ENCODE data around the gene TOP3A. TPM values are rescaled to one million over a fixed set of nuclear protein-coding genes. Genes with fewer than 3 reads are reported as not detected.
A peak's percentile ranks its signal among the peaks of the same experiment; 100 is the strongest.

Gene TOP3A
- total and polyA plus RNA-seq, 12 donors: 17.8 to 59.6 (median 30.0) TPM

DNA sequence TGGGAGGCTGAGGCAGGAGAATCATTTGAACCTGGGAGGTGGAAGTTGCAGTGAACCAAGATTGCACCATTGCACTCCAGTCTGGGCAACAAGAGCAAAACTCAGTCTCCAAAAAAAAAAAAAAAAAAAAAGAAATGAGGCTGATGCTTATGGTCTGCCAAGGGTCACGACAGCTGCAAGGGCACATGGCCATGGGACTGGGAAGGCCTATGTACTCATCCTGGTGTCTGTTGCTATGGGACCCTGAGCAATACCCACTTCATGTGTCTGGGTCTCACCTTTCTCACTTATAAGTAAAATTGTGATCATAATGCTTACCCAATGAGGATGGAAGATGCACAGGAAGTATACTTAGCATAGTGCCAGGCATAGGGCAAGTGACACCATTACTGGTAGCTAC lies 37.7 kb downstream of the TOP3A start:
- no peaks in the 10 kb centered on the region for H3K9me3 ChIP-seq (replicated peaks in 1 of 3)
- no peaks in the 10 kb centered on the region for H3K27me3 ChIP-seq
- no peaks in the 10 kb centered on the region for H3K4me1 ChIP-seq (replicated peaks in 1 of 2)
- intact Hi-C loops (cut with DNase I): no loop called here
- WGBS, 4 donors: 75 to 93% (median 76%) methylated on average over 1 of the region's 1 CpG
- TF ChIP-seq, protein P1, sequence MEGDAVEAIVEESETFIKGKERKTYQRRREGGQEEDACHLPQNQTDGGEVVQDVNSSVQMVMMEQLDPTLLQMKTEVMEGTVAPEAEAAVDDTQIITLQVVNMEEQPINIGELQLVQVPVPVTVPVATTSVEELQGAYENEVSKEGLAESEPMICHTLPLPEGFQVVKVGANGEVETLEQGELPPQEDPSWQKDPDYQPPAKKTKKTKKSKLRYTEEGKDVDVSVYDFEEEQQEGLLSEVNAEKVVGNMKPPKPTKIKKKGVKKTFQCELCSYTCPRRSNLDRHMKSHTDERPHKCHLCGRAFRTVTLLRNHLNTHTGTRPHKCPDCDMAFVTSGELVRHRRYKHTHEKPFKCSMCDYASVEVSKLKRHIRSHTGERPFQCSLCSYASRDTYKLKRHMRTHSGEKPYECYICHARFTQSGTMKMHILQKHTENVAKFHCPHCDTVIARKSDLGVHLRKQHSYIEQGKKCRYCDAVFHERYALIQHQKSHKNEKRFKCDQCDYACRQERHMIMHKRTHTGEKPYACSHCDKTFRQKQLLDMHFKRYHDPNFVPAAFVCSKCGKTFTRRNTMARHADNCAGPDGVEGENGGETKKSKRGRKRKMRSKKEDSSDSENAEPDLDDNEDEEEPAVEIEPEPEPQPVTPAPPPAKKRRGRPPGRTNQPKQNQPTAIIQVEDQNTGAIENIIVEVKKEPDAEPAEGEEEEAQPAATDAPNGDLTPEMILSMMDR (IDR thresholded peaks at IDR 0.05): no peak
- no peak for TF ChIP-seq POLR2A (IDR thresholded peaks at IDR 0.05)
- H3K36me3 ChIP-seq (replicated peaks in 1 of 2): peaks cover 0 to 67% of the 10 kb centered on the region in 2 donors
- DNase-seq: no peak
- H3K4me3 ChIP-seq: no peak overlapping the region
- no peak overlapping the region for H3K27ac ChIP-seq

DNA sequence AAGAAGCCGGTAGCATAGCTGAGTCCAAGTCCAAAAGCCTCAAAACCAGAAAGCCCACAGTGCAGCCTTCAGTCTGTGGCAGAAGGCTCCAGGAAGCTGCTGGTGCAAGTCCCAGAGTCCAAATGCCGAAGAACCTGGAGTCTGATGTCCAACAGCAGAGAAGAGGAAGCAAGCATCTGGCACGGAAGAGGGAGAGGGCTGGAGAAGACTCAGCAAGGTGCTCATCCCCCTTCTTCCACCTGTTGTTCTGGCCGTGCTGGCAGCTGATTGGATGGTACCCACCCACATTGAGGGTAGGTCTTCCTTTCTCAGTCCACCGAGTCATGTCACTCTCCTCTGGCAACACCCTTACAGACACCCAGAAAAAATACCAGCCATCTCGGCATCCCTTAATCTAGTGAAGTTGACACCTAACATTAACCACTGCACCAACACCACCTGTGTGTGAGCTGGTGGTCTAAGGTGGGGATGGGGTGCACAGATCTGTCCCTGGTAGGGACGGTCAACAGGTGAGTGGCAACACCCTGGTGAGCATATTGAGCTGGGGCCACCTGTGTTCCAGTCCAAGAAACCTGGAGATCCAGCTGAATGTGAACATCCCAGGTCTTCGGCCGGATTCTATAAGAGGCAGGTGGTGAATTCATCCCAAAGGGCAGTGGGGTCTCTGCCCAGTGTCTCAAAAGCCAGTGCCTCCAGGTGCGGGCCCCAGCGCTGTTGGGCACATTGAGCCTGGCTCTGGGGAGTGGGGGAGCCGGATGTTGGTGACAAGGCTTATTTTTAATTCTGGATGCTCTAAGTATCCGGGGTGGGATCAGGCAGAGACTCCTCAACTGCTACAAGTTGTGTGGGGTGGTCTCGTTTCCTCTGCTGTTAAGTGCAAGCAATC lies 44.5 kb downstream of the TOP3A start:
- 86 to 90% (median 88%) methylated on average over 8 to 14 of the region's 14 CpGs for WGBS, 4 donors
- no peaks in the 10 kb centered on the region for H3K27me3 ChIP-seq
- TF ChIP-seq, protein P1 (IDR thresholded peaks at IDR 0.05): no peak
- TF ChIP-seq POLR2A (IDR thresholded peaks at IDR 0.05): no peak
- DNase-seq: no peak
- H3K4me1 ChIP-seq (replicated peaks in 1 of 2): peaks cover 0 to 3% of the 10 kb centered on the region in 2 donors
- no peaks in the 10 kb centered on the region for H3K9me3 ChIP-seq (replicated peaks in 1 of 3)
- no peak overlapping the region for H3K27ac ChIP-seq
- intact Hi-C loops (cut with DNase I): no loop called here
- peaks cover 0 to 15% of the 10 kb centered on the region in 2 donors for H3K36me3 ChIP-seq (replicated peaks in 1 of 2)
- H3K4me3 ChIP-seq: no peak overlapping the region

DNA sequence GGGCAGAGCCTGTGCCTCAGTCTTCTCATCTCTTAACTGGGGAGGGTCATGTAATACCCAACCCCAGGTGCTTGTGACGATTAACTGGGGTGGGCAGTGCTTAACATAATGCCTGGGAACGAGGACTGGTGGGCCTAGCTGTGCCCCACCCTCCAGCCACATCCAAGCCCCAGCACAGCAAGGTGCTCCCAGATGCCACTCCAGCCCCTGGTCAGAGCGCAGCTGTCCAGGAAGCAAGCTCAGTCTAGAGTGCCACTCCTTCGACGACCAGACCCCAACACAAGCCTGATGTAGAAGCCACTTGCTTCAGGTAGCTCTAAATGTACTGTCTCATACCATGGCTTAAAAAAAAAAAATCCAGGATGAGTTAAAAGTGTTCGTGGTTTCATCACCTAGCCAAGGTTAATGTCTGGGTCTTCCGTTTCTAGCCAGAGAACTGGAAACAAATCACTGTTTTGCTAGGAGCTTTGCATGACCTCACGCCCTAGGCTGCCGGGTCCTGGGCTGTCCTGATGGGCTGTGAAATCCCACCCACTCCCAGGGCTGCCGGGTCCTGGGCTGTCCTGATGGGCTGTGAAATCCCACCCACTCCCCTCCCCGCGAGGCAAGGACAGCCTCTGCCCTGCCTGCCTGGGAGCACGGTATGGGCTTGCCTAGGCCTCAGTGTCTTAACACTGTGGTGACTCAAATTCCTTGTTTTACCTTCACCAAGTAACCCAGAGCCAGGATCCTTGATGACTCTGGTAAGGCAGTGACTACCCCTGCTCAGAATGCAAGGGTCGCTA lies 46.7 kb downstream of the TOP3A start:
- peaks cover 0 to 28% of the 10 kb centered on the region in 2 donors for H3K36me3 ChIP-seq (replicated peaks in 1 of 2)
- H3K27me3 ChIP-seq: no peaks in the 10 kb centered on the region
- WGBS, 4 donors: 32 to 39% (median 37%) methylated on average over 8 to 14 of the region's 14 CpGs
- no peaks in the 10 kb centered on the region for H3K9me3 ChIP-seq (replicated peaks in 1 of 3)
- intact Hi-C loops (cut with DNase I): no loop called here
- DNase-seq: peak in 2 of 7 donors; percentile 56 to 57
- H3K27ac ChIP-seq: peak overlapping the region in 3 of 5 donors; percentile 19 to 72 (median 43)
- peaks cover under 1 to 5% of the 10 kb centered on the region in 2 donors for H3K4me1 ChIP-seq (replicated peaks in 1 of 2)
- TF ChIP-seq, protein P1 (IDR thresholded peaks at IDR 0.05): no peak
- peak in 1 of 2 donors; percentile 5 for TF ChIP-seq POLR2A (IDR thresholded peaks at IDR 0.05)
- H3K4me3 ChIP-seq: no peak overlapping the region

DNA sequence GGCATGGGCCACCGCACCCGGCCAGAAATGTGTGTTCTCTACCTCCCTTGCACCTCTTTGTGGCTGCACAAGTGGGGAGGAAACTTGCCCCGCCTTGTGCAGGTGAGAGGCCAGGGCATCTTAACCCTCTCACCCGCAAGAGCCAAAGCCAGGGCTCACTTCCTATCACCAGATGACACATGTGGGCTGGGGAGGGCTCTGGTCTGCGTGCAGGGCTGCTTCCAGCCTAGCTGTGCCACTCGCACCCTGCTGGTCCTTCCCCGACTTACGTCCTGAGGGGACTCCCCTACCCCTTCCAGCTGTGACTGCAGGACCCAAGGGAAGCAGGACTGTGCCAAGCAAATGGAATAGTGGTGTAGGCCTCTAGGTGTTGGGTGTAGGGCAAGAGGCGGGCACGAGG lies 47.4 kb downstream of the TOP3A start:
- 82 to 95% (median 86%) methylated on average over 6 to 10 of the region's 10 CpGs for WGBS, 4 donors
- Histone ChIP-seq H3K27ac (no peak overlapping the region), H3K27me3 (no peaks in the 10 kb centered on the region), H3K4me1 (replicated peaks in 1 of 2) (peaks cover 8 to 13% of the 10 kb centered on the region in 2 donors), H3K36me3 (replicated peaks in 1 of 2) (peaks cover 0 to 31% of the 10 kb centered on the region in 2 donors), H3K9me3 (replicated peaks in 1 of 3) (no peaks in the 10 kb centered on the region), H3K4me3 (no peak overlapping the region)
- no peak for DNase-seq
- intact Hi-C loops (cut with DNase I): no loop called here
- TF ChIP-seq POLR2A (IDR thresholded peaks at IDR 0.05): no peak
- TF ChIP-seq, protein P1 (IDR thresholded peaks at IDR 0.05): no peak
